HUES64 (cell line): ENCODE data around the gene SMCHD1.

Experiments
- H3K27ac ChIP-seq: 2 replicates; pipeline ENCODE4 v1.7.0; 2013; ENCODE audit warnings: low read depth, low read length, inconsistent platforms
- H3K27me3 ChIP-seq: 2 replicates; pipeline ENCODE4 v1.6.1; 2013; ENCODE audit warnings: mild to moderate bottlenecking, low read length; ENCODE audit not compliant: insufficient read depth
- H3K36me3 ChIP-seq: 2 replicates; pipeline ENCODE4 v1.6.1; 2013; ENCODE audit warnings: mild to moderate bottlenecking, low read length; ENCODE audit not compliant: insufficient read depth
- H3K4me1 ChIP-seq: 2 replicates; pipeline ENCODE4 v1.6.1; 2013; ENCODE audit warnings: mild to moderate bottlenecking, low read length, moderate library complexity; ENCODE audit not compliant: insufficient read depth
- H3K4me3 ChIP-seq: 2 replicates; pipeline ENCODE4 v1.5.1; 2013; ENCODE audit warnings: mild to moderate bottlenecking, low read length, moderate library complexity
- H3K9ac ChIP-seq: 2 replicates; pipeline ENCODE4 v1.6.1; 2013; ENCODE audit warnings: mild to moderate bottlenecking, low read depth, low read length
- H3K9me3 ChIP-seq: 2 replicates; pipeline ENCODE4 v1.6.1; 2013; ENCODE audit warnings: low read depth, low read length; ENCODE audit not compliant: insufficient read depth
- WGBS: fragments of 150-250, 120-280 bp; methylation state at CpG from one replicate; pipeline ENCODE4 v1.1.7; 2013; ENCODE audit warnings: missing lambda C conversion rate; 5-methylcytosine and 5-hydroxymethylcytosine counted together

The SMCHD1 gene

GRCh38 chr18:2853926-2854664, 198.6 kb downstream of the SMCHD1 start:
- no peaks in the 10 kb centered on the region; the same call in 1 of the 2 replicates for H3K4me1 ChIP-seq
- WGBS, result 76% methylated on average over 6 of the region's 7 CpGs
- no peak overlapping the region for H3K27ac ChIP-seq
- H3K4me3 ChIP-seq, result no peak overlapping the region
- peaks cover 7% of the 10 kb centered on the region for H3K27me3 ChIP-seq
- no peaks in the 10 kb centered on the region for H3K36me3 ChIP-seq
- no peak overlapping the region for H3K9ac ChIP-seq
- no peaks in the 10 kb centered on the region for H3K9me3 ChIP-seq
